Activated naive CD4-positive, alpha-beta T cell treated with anti-CD3 and anti-CD28 coated beads, Interleukin-2, amount 50 U/mL, for 72 hours (primary cell): ENCODE results near the gene JMJD6. TPM values are rescaled to one million over a fixed set of nuclear protein-coding genes. Genes with fewer than 3 reads are reported as not detected.

ENCODE experiments used
- total RNA-seq, 2 donors: library from RNA; stranded (reverse); gene quantifications; one replicate each; pipeline ENCODE4 v1.2.3, GENCODE V29; 2022

Gene JMJD6
- total RNA-seq, 2 donors from 2014 or later, result 82.3 to 91.0 TPM

Other genes starting within 250 kb of the JMJD6 start
- 10 to 100 TPM; 30.4 to 43.1 TPM for gene RHBDF2, start 225.2 kb downstream of the JMJD6 start, total RNA-seq
- not detected for gene CYGB, start 188.9 kb downstream of the JMJD6 start, total RNA-seq
- not detected for gene PRCD, start 186.6 kb downstream of the JMJD6 start, total RNA-seq
- gene ST6GALNAC2, start 140.7 kb downstream of the JMJD6 start, total RNA-seq, result not detected
- gene ST6GALNAC1, start 82.8 kb downstream of the JMJD6 start, total RNA-seq, result 1 to 10 TPM; 1.0 to 3.0 TPM
- 1 to 10 TPM; 4.8 to 9.1 TPM for gene MXRA7, start 15.6 kb downstream of the JMJD6 start, total RNA-seq
- 10 to 100 TPM; 13.9 to 30.0 TPM for gene METTL23, start 233 bp upstream of the JMJD6 start, total RNA-seq
- 100 to 1,000 TPM; 242 to 351 TPM for gene SRSF2, start 10.7 kb upstream of the JMJD6 start, total RNA-seq
- gene MFSD11, start 11.5 kb upstream of the JMJD6 start, total RNA-seq, result 10 to 100 TPM; 23.2 to 24.1 TPM
- gene MGAT5B, start 141.8 kb upstream of the JMJD6 start, total RNA-seq, result under 1 TPM in 1 of 2 donors, not detected in 1; 0.77 TPM